NCI-H82 (cell line): ENCODE measurements around the gene SH3GL1.
"Not testable (repeated sequence)": the region's sequence is repeated elsewhere in the genome, so short reads cannot be mapped to it uniquely, and the experiment has no call there.

ENCODE experiments used
- DNase-seq: peaks from one replicate; lab custom pipeline; 2025; lab: John Stamatoyannopoulos, UW

Gene SH3GL1

GRCh38 chr19:4362831-4363545 is 37.4 kb downstream of the SH3GL1 start:
- no peak for DNase-seq

GRCh38 chr19:4362101-4362828 is 38.1 kb downstream of the SH3GL1 start:
- DNase-seq, result no peak

GRCh38 chr19:4361152-4362046 is 38.9 kb downstream of the SH3GL1 start:
- no peak for DNase-seq

GRCh38 chr19:4360641-4361151 is 39.7 kb downstream of the SH3GL1 start:
- DNase-seq, result no peak

GRCh38 chr19:4360081-4360569 is 40.2 kb downstream of the SH3GL1 start:
- DNase-seq, result no peak

- no peak for DNase-seq
Observed at GRCh38 chr19:4359627-4360000, 40.7 kb downstream of the SH3GL1 start.

- no peak for DNase-seq
Observed at GRCh38 chr19:4358709-4359626, 41.4 kb downstream of the SH3GL1 start.

- DNase-seq, result no peak
Observed at GRCh38 chr19:4357921-4358326, 42.4 kb downstream of the SH3GL1 start.

- no peak for DNase-seq
Observed at GRCh38 chr19:4357095-4357797, 43.1 kb downstream of the SH3GL1 start.

- DNase-seq, result no peak
Observed at GRCh38 chr19:4354897-4355296, 45.5 kb downstream of the SH3GL1 start.

- no peak for DNase-seq
Observed at GRCh38 chr19:4354282-4354681, 46.1 kb downstream of the SH3GL1 start.

GRCh38 chr19:4352701-4353121 is 47.6 kb downstream of the SH3GL1 start:
- peak; percentile 76 for DNase-seq

- no peak for DNase-seq
Observed at GRCh38 chr19:4350726-4351125, 49.6 kb downstream of the SH3GL1 start.

GRCh38 chr19:4350111-4350510 is 50.2 kb downstream of the SH3GL1 start:
- no peak for DNase-seq

- not testable (repeated sequence) for DNase-seq
Observed at GRCh38 chr19:4349225-4349624, 51.1 kb downstream of the SH3GL1 start.

- DNase-seq, result no peak
Observed at GRCh38 chr19:4347521-4347920, 52.8 kb downstream of the SH3GL1 start.

GRCh38 chr19:4346020-4346383 is 54.3 kb downstream of the SH3GL1 start:
- DNase-seq, result no peak

GRCh38 chr19:4345342-4346019 is 54.9 kb downstream of the SH3GL1 start:
- no peak for DNase-seq

- DNase-seq, result peak; percentile 88
Observed at GRCh38 chr19:4343370-4344307, 56.7 kb downstream of the SH3GL1 start, which contains the start of gene MPND. TSS of gene MPND (plus strand) at chr19:4343562. CDS start at chr19:4343594, 32 bp downstream.
